HG03025 (cell line): ENCODE measurements around the gene ZNF280B.
"Not testable (repeated sequence)": the region's sequence is repeated elsewhere in the genome, so short reads cannot be mapped to it uniquely, and the experiment has no call there.

ENCODE experiments used
- ATAC-seq: cut with Tn5 transposase; IDR thresholded peaks from one replicate; pipeline ENCODE4 v1.9.1; 2021; ENCODE audit warnings: mild to moderate bottlenecking, moderate library complexity; ENCODE audit not compliant: unreplicated experiment, low FRiP score

Gene ZNF280B

DNA sequence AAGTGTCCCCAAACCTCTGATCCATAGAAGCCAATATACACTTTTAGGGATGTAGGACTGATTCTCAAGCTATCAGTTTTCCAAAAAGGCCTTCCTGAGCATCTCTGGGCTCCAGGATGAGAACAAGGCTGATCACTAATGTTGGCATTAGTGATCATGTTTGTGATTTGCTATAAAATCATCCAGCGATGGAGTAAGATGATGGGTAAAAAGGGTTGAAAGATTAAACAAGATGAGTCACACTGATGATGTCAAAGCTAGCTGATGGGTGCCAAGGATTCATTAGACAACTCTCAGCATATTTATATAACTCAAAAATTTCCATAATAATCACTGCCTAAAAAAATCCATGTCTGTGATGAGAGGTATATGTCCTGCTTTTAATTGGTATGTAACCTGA, 42.8 kb downstream of the ZNF280B start:
- ATAC-seq, result no peak

- ATAC-seq, result no peak
These were observed 43.4 kb downstream of the ZNF280B start for GRCh38 chr22:22465094-22465602.

DNA sequence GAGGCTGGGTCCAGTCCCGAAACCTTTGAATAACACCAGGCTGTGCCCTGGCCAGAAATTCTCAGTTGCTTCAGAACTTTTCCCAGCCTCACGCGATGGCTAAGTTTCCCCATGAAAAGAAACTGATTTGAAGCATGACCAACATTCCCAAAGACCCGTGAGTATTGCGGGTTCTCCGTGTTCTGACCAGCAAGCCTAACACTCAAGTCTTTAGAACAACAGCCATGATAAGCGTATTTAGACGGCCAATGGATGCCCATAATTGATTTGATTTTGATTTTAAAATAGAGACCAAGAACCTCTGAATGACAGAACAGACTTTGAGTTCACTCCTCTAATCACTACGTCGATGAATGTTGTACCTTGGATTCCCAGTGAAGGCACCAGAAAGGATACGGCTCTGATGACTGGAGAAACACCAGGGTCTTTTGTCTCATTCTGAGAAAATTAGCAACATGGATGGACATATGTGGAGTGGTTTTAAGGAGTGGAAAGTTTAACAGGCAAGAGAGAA, 43.9 kb downstream of the ZNF280B start:
- ATAC-seq, result no peak

DNA sequence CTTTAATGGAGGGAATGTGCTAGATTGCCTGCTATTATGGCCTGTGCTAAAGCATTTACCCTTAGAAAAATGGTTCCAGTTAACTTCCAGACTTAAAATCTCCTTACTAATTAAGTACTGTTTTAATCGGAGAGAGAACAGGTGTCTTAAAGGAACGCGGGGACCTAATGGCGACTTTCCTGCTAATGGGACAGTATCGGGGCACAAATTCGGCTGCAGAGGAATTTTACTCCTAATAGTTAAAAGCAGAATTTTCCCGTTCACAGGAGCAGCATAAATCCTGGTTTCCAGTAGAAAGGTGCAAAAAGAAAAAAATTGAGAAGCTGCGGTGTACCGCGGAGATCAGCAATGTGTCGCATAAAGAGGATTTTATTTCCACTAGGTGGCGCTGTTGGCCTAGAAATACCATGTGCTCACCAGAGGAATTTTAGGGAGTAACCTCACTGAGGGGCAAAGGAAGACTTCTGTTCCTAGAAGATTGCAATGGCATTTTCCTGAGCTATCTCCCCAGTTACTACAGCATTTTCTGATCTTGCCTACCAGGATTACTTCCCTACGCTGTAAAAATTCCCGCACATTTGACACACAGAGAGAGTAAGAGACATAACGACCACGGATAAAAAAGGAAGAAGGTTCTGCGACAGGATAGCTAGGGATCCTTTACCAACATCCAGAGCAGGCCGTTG, 44.5 kb downstream of the ZNF280B start:
- no peak for ATAC-seq

DNA sequence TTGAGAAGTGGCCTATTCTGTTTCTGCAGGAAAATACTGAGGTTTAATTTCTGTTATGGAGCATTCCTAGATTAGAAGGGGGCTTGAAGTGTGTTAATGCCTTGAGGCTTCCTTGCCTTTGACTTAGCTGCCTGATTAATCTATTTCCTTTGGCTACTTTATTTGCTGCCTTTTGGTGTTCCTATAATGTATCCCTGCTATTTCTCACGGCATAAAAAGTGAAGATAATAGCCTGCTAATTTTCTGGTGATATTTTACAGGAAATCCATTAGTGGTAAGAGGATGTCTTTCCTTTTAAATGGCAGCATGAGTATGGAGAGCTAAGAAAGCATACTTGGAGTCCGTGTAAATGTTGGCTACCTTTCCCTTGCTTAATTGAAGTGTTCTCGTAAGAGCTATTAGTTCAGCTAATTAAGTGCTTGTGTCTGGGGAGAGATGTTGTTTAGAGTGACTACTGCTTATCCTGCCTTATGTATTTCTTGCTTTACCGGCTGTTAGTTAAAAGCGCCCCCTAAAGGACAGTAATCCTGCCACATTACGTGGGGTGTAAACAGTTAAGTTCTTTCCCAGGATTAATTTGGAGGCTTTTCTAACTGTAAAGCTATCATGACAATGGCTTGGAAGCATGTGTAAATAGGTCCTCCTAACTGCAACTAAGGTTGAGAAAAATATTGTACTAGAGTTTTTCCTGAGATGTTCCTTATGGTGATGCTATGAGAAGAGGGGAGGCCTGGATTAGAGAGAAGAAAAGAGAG, 45.6 kb downstream of the ZNF280B start:
- ATAC-seq, result no peak

DNA sequence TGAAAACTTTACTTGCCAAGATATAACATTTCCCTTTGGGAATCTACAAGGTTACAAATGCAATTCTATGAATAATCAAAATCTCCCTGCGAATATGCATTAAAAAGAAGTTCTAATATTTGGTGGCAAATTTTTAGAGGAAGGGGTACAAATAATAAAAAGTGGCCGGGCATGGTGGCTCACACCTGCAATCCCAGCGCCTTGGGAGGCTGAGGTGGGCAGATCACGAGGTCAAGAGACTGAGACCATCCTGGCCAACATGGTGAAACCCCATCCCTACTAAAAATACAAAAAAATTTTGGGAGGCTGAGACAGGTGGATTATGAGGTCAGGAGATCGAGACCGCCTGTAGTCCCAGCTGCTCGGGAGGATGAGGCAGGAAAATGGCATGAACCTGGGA, 47.0 kb downstream of the ZNF280B start:
- ATAC-seq, result no peak

DNA sequence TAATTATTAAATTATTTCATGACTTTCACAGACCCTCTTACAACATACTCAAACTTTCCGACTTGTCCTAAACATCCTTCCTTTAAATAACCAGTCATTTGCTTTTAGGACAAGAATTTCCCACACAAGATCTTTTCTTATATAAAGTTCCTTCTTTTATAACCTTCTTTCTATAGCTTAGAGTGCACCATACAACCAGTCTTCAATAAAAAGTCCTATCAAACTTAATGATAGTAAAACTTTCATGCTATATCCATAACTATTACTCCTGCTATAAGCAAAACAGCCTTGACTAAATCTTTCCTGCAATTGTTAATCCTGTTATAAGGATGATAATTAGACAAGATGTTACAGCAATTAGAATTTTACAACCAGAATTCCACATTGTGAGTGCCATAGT, 47.4 kb downstream of the ZNF280B start:
- ATAC-seq, result no peak

DNA sequence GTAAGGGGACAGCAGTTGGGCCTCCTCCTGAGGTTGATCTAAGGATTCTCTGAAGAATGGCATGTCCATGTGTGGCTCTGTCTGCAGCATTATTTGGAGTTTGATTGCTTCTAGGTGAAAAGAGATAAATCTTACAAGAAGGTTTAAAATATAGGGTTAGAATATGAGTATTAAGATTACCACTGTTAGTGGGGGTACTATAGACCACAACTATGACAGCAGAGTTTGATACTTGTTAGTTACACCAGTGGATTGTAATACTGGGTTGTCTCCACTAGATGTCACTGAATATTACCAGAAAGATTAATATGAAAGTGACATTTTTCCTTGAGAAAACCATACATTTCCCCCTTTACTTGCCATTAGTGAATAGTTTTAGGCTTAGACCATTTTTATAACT, 47.9 kb downstream of the ZNF280B start:
- no peak for ATAC-seq

GRCh38 chr22:22460060-22460459, 48.5 kb downstream of the ZNF280B start:
- ATAC-seq, result no peak

- no peak for ATAC-seq
These were observed 49.5 kb downstream of the ZNF280B start for GRCh38 chr22:22458896-22459588.

DNA sequence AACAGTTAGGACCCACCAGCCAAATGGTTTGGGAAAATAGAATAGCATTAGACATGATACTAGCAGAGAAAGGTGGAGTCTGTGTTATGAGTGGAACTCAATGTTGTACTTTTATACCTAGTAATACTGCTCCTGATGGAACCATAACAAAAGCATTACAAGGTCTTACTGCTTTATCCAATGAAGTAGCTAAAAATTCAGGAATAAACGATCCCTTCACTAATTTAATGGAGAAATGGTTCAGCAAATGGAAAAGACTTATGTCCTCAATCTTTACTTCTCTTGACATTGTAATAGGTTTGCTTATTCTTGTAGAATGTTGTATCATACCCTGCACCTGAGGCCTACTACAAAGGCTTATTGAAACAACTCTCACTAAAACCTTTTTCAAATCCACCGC, 50.2 kb downstream of the ZNF280B start:
- no peak for ATAC-seq

DNA sequence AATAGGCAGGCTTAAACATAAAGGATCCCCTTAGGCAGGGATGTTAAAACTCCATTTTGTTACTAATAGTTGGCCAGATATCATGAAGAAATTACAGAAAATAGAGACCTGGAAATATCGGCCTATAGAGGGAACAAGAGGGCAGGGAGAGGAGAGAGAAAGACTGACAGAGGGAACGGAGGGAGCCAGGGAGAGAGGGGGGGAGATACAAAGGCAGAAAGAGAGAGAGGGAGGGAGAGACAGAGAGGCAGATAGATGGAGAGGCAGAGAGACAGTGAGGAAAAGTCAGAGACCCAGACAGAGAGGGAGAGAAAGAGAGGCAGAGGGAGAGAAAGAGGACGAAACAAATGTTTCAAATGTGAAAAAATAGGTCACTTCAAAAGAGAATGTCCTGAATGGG, 53.5 kb downstream of the ZNF280B start:
- no peak for ATAC-seq

GRCh38 chr22:22452996-22453686, 55.4 kb downstream of the ZNF280B start:
- no peak for ATAC-seq

DNA sequence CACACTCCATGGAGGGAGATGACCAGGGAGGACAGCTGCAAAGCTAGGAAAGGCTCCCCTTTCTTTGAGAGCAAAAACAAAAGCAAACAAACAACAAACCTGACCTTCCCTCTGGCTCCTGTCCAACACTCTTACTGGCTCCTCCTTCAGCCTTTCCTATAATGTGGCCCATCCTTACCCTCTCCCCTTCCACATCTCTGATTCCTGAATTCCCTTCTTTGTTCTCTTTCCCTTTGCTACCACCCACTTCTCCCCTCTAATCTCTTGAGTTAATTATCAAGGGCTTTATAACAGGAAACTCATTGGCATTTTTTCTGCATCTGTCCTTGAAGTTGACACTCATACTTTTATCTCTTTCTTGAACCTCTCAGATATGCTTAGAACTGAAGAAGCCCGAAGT, 56.3 kb downstream of the ZNF280B start:
- no peak for ATAC-seq

GRCh38 chr22:22450343-22450839, 58.2 kb downstream of the ZNF280B start:
- no peak for ATAC-seq

GRCh38 chr22:22449819-22450218, 58.7 kb downstream of the ZNF280B start:
- no peak for ATAC-seq

DNA sequence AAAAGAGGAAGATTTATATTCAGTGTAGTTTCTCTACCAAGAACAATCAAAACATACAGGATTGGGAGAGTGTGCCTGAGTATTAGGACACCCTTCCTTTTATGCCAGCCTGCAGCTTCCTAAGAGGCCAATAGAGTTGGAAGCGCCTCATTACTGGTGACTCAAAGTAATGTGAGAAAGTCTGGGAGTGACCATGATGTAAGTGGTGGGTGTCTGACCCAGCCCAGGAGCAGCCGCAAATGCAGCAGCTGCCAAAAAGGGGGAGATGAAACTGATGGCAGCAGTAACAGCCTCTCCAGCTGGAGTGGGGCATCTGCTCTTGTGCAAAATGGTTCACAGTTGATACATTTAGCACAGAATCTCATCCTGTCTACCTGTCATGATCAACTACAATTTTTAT, 62.0 kb downstream of the ZNF280B start:
- ATAC-seq, result no peak

- ATAC-seq, result not testable (repeated sequence)
These were observed 64.4 kb downstream of the ZNF280B start for GRCh38 chr22:22444007-22444589.

DNA sequence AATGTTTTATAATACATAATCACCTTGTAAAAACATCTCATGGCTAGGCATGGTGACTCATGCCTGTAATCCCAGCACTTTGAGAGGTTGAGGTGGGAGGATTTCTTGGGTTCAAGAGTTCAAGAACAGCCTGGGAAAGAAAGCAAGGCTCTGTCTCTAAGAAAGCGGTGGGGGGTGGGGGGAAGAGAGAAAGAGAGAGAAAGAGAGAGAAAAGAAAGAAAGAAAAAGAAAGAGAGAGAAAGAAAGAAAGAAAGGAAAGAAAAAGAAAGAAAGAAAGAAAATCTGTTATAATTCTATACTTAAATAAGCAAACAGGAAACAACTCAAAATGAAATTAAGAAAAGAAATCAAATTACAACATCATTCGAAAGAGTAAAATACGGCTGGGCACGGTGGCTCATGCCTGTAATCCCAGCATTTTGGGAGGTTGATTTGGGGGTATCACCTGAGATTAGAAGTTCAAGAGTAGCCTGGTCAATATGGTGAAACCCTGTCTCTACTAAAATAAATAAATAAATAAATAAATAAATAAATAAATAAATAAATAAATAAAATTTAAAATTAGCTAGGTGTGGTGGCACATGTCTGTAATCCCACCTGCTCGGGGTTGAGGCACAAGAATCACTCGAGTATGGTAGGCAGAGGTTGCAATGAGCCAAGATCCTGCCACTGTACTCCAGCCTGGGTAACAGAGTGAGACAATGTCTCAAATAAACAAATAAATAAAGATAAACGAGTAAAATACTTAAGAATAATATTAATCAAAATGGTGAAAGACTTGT, 65.4 kb downstream of the ZNF280B start:
- ATAC-seq, result no peak
